Measurements from ENCODE around the gene COX6B1. TPM values are rescaled to one million over a fixed set of nuclear protein-coding genes. Genes with fewer than 3 reads are reported as not detected.

Gene COX6B1
- total and polyA plus RNA-seq, 2 of the 8 experiments (the other 6 are each of a cell fraction or from before 2014, with no cell fraction given), result 437 to 1,052 TPM

DNA sequence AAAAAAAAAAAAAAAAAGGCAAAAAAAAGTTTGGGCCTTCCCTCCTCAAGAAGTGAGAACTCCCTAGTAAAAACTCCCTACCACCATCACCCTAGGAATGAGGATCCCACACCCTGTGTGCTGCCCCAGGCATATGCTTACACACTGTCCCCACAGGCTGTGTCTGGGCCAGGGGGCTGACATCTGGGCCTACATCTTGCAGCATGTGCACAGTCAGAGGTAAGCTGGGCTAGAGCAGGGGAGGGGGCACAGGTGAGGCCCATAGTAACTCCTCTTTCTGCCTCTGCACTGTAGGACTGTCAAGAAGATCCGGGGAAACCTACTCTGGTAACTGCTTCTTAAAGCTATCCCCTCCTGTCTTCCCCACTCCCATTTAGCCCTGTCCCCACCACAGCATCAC, 34.5 kb upstream of the COX6B1 start:
- POLR2A ChIA-PET (ENCODE audit: partially characterized antibody), result interaction anchor here (1.1 to 2.5 kb wide), 11 partner anchors 8 to 118 kb away, joined by 3 to 13 read pairs (median 5); no protein-coding TSS in a partner anchor
- no peak overlapping the region for H3K9ac ChIP-seq (replicated peaks in 1 of 4; ENCODE audit: extremely low read depth in 1 of 4, low read depth in 3 of 4, low read length in 3 of 4)
- no peak overlapping the region for H2BK20ac ChIP-seq (ENCODE audit: low read length)
- H2AK5ac ChIP-seq (ENCODE audit: low read depth, low read length), result no peak overlapping the region
- no peak overlapping the region for H3K18ac ChIP-seq (ENCODE audit: extremely low read depth, low read length)
- H3K4me2 ChIP-seq (ENCODE audit: insufficient read depth in 1 of 2, low read depth in 2 of 2, low read length in 2 of 2), result peak overlapping the region in 1 of 2 experiments; percentile 96; a peak in 1 of 4 replicates
- peak overlapping the region in 1 of 4 experiments; percentile 84; a peak in 4 of 8 replicates for H3K4me3 ChIP-seq (ENCODE audit: extremely low read depth in 1 of 4, insufficient read depth in 2 of 4, low read depth in 3 of 4, low read length in 4 of 4)
- no peak for DNase-seq (ENCODE audit: low read depth in 1 of 2, low spot score in 2 of 2)
- H3K4me1 ChIP-seq (replicated peaks in 1 of 4; ENCODE audit: control insufficient read depth in 3 of 4, insufficient read depth in 4 of 4, low read length in 3 of 4), result peaks cover 0 to 4% (median 2%) of the 10 kb centered on the region in 4 experiments; a peak in 4 of 7 replicates
- H4K91ac ChIP-seq (replicated peaks; ENCODE audit: insufficient read length, low read length), result no peak overlapping the region
- H3K23ac ChIP-seq (ENCODE audit: insufficient read length), result no peak overlapping the region
- no peak overlapping the region for H2BK15ac ChIP-seq (ENCODE audit: low read length)
- 95% methylated on average over 1 of the region's 1 CpG; no CpG with 5 or more reads in 1 of the 2 experiments for WGBS, 2 experiments (ENCODE audit: extremely low coverage in 1 of 2, insufficient coverage in 1 of 2, insufficient read length in 1 of 2, insufficient replicate concordance in 2 of 2, low coverage in 1 of 2, low lambda C conversion rate in 2 of 2, missing lambda C conversion rate in 1 of 2)
- no peaks in the 10 kb centered on the region for H3K79me1 ChIP-seq (ENCODE audit: low read depth, low read length)
- H2BK5ac ChIP-seq (ENCODE audit: low read depth, low read length), result no peak overlapping the region
- no peaks in the 10 kb centered on the region for H3K9me3 ChIP-seq (ENCODE audit: insufficient read depth in 2 of 2, low read depth in 1 of 2, low read length in 1 of 2)
- no peak overlapping the region for H2AFZ ChIP-seq (ENCODE audit: low read length)
- CTCF ChIA-PET (ENCODE audit: partially characterized antibody), result interaction anchor here (1.0 to 7.1 kb wide), 6 partner anchors 9 to 65 kb away, joined by 4 to 38 read pairs (median 12); no protein-coding TSS in a partner anchor
- H4K8ac ChIP-seq (ENCODE audit: extremely low read depth, insufficient read depth, low read length), result no peak overlapping the region
- peaks cover 0 to 9% (median 4%) of the 10 kb centered on the region in 4 experiments; a peak in 3 of 8 replicates for H3K36me3 ChIP-seq (ENCODE audit: control insufficient read depth in 2 of 4, insufficient read depth in 4 of 4, low read length in 3 of 4)
- H3K56ac ChIP-seq (replicated peaks; ENCODE audit: insufficient read length, low read depth, low read length), result no peak overlapping the region
- H3K27me3 ChIP-seq (replicated peaks in 1 of 4; ENCODE audit: control insufficient read depth in 3 of 4, extremely low read depth in 1 of 4, insufficient read depth in 3 of 4, low read length in 3 of 4), result peaks cover 0 to 3% (median 0%) of the 10 kb centered on the region in 4 experiments; a peak in 1 of 7 replicates
- FAIRE-seq, result no peak
- H3K79me2 ChIP-seq (ENCODE audit: control insufficient read depth in 1 of 2, insufficient read depth in 2 of 2, low read length in 2 of 2), result no peaks in the 10 kb centered on the region
- H3K23me2 ChIP-seq (ENCODE audit: low read depth, low read length), result peaks cover 8% of the 10 kb centered on the region; the same call in 1 of the 2 replicates
- H4K5ac ChIP-seq (ENCODE audit: insufficient read length, low read depth, low read length), result no peak overlapping the region
- H4K20me1 ChIP-seq (replicated peaks in 1 of 2; ENCODE audit: control insufficient read depth in 1 of 2, insufficient read depth in 2 of 2, low read length in 2 of 2), result peaks cover 0 to 2% of the 10 kb centered on the region in 2 experiments
- H2BK12ac ChIP-seq (ENCODE audit: low read depth, low read length), result no peak overlapping the region
- no peak overlapping the region for H3K27ac ChIP-seq (ENCODE audit: low read depth, low read length)
- no peak overlapping the region for H3K14ac ChIP-seq (ENCODE audit: insufficient read length)
- H2BK120ac ChIP-seq (replicated peaks; ENCODE audit: low read depth, low read length), result no peak overlapping the region
- no peak overlapping the region for H3K4ac ChIP-seq (replicated peaks; ENCODE audit: insufficient read length, low read depth, low read length)
- no peak for TF ChIP-seq CTBP2 (IDR thresholded peaks at IDR 0.05; ENCODE audit: borderline replicate concordance, insufficient read depth, insufficient read length, low read length)
- no peak for TF ChIP-seq RNF2 (IDR thresholded peaks at IDR 0.05; ENCODE audit: borderline replicate concordance, low read depth, low read length, missing control alignments, poor library complexity, severe bottlenecking)
- TF ChIP-seq ZNF274 (IDR thresholded peaks at IDR 0.05; ENCODE audit: borderline replicate concordance, extremely low read depth, low read length), result no peak
- no peak for TF ChIP-seq PHF8 (conservative IDR thresholded peaks at IDR 0.05; ENCODE audit: low read depth, low read length)
- TF ChIP-seq EGR1 (IDR thresholded peaks at IDR 0.05; ENCODE audit: borderline replicate concordance, low read depth, low read length), result no peak
- no peak for TF ChIP-seq RXRA (IDR thresholded peaks at IDR 0.05; ENCODE audit: insufficient read depth, low read depth, low read length)
- no peak for TF ChIP-seq TAF7 (optimal IDR thresholded peaks at IDR 0.05; ENCODE audit: borderline replicate concordance, low read depth, low read length)
- no peak for TF ChIP-seq EP300 (IDR thresholded peaks at IDR 0.05; ENCODE audit: borderline replicate concordance in 1 of 2, low read depth in 2 of 2, low read length in 2 of 2)
- TF ChIP-seq KDM4A (IDR thresholded peaks at IDR 0.05; ENCODE audit: low read depth, low read length, severe bottlenecking), result no peak
- no peak for TF ChIP-seq ASH2L (IDR thresholded peaks at IDR 0.05; ENCODE audit: low read length)
- TF ChIP-seq NANOG (IDR thresholded peaks at IDR 0.05; ENCODE audit: insufficient read depth, low read depth, low read length, poor library complexity, severe bottlenecking), result no peak
- no peak for TF ChIP-seq JUND (IDR thresholded peaks at IDR 0.05; ENCODE audit: low read length)
